Measurements from ENCODE around the gene KDM3A.

DNA sequence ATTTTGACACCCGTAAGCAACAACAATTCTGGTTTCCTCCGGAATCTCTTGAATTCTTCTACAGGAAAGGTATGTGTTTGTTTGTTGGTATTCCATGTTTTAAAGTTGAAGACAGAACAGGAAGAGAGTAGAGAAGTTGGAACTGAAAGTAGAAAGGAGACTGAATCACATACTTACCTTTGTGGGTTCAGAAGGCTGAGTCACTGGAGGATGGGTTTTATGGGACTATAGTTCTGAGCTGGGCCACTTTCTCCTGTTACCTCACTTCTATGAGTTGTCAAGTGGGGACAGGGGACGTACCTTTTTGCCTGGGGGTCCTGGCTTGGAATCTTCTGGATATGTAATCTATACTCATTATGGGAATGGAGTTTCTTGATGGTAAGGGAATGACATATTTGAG lies 40.9 kb downstream of the KDM3A start:
- TF ChIP-seq POLR2A (IDR thresholded peaks at IDR 0.05), result no peak
- TF ChIP-seq, protein P1, sequence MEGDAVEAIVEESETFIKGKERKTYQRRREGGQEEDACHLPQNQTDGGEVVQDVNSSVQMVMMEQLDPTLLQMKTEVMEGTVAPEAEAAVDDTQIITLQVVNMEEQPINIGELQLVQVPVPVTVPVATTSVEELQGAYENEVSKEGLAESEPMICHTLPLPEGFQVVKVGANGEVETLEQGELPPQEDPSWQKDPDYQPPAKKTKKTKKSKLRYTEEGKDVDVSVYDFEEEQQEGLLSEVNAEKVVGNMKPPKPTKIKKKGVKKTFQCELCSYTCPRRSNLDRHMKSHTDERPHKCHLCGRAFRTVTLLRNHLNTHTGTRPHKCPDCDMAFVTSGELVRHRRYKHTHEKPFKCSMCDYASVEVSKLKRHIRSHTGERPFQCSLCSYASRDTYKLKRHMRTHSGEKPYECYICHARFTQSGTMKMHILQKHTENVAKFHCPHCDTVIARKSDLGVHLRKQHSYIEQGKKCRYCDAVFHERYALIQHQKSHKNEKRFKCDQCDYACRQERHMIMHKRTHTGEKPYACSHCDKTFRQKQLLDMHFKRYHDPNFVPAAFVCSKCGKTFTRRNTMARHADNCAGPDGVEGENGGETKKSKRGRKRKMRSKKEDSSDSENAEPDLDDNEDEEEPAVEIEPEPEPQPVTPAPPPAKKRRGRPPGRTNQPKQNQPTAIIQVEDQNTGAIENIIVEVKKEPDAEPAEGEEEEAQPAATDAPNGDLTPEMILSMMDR (IDR thresholded peaks at IDR 0.05), result no peak
- no peak for TF ChIP-seq EP300 (IDR thresholded peaks at IDR 0.05)
